Measurements from ENCODE around the gene PTN.

The PTN gene

DNA sequence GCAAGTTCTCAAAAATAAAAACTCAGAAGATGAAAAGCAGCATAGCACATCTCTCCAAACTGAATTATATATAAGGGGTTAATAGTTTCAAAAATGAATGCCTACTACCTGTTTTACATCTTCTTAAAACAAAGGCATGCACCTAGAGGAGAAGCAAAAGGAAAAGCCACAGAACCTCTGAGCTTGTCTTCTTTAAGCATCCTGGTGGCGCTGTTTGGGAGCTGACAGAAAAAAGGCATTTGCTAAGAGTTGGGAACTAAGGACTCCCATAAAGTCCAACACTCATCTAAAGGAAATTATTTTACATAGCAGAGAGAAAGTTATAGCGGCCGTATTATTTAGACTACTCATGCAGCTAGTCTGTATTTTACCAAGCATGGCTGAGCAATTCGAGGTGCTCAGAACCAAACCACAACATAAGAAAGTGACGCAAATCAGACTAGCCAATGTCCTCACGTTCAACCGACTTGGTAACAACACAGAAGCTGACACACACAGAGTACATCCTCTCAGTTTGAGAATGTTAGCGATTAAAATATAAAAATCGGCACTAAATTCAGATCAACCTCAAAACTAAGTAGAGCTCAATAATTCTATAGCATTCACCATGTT lies 38.8 kb downstream of the PTN start:
- no peak for DNase-seq (ENCODE audit: low read depth)
- no peak overlapping the region for H3K4me3 ChIP-seq (ENCODE audit: low read depth, low read length)
- no peak for TF ChIP-seq CTCF (IDR thresholded peaks at IDR 0.05; ENCODE audit: insufficient read depth, low read depth, low read length, missing control alignments)

DNA sequence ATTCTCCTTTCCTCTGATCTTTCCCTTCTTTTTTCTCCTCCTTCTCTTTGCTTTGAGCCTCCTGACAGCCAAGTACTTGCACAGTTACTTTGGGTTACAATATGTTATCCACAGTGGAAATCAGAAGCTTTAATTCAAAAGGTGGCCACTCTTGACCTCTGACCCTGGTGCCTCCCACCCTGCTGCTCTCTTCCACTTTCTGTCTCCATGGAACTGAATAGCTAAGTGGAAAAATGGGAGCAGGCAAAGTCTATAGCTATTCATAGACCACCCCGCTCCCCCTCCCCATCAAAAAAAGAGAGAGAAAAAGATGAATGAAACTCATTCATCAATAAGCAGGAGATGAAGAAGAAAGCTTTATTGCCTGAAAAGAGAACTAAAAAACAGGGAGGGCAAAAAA lies 39.4 kb downstream of the PTN start:
- H3K4me3 ChIP-seq (ENCODE audit: low read depth, low read length) = no peak overlapping the region
- TF ChIP-seq CTCF (IDR thresholded peaks at IDR 0.05; ENCODE audit: insufficient read depth, low read depth, low read length, missing control alignments) = no peak
- no peak for DNase-seq (ENCODE audit: low read depth)

DNA sequence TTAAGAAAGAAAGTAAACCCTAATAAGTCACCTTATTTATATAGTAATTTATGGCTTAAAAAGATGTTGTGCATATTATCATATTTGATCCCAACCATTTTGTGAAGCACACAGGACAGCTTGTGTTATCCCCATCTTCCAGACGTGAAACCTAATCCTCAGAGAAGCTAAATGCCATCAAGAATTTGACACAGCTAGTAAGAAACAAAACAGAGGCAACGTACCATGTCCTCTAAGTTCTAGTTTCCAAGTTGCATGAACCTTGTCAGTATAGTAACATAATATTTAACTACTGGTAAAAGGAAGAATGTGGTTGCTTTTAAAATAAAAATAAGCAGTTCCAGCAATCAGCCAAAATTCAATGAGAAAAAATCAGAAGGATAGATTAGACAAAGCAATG lies 41.5 kb downstream of the PTN start:
- H3K4me3 ChIP-seq (ENCODE audit: low read depth, low read length) = no peak overlapping the region
- no peak for DNase-seq (ENCODE audit: low read depth)
- TF ChIP-seq CTCF (IDR thresholded peaks at IDR 0.05; ENCODE audit: insufficient read depth, low read depth, low read length, missing control alignments) = no peak

GRCh38 chr7:137298464-137298794 lies 45.1 kb downstream of the PTN start:
- H3K4me3 ChIP-seq (ENCODE audit: low read depth, low read length) = no peak overlapping the region
- no peak for DNase-seq (ENCODE audit: low read depth)
- no peak for TF ChIP-seq CTCF (IDR thresholded peaks at IDR 0.05; ENCODE audit: insufficient read depth, low read depth, low read length, missing control alignments)

DNA sequence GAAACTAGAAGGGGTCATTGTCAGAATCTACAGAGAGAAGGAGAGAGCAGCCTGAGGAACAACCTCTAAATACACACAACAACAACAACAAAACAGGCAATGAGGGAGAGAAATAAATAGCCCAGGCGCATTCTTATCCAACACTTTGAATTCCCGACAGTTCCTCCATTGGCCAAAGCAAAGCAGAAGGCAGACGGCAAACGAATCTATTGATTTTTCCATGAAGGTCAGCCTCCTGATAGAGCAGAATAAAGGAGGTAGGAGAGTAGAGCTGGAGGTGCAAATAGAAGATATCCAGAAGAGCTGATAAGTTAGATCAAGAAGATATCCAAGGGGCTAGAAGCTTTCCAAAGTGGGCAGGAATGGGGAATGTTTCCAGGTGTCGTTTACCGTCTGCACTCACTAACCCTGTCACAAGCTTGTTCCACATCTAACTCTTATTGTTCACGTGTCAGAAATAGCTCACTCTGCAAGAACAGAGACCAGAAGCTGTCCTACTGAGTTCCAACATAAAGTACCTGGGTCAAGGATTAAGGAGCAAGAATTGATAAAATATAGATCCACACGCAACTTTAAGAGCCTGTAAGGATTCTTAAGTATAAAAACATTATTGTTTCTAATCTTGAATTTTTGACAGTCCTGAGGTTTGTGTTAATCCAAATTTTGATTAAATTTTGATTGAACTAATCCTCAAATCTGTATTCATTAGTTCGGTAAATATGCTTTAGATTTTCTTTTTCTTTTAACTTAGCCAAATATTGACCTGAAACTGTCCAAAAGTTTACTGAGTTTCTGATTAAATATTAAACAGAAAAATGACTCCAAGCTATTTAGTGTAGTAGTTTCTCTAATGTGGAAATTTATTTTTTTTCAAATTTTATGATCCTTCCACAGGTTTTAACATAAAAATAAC lies 45.7 kb downstream of the PTN start:
- DNase-seq (ENCODE audit: low read depth) = no peak
- H3K4me3 ChIP-seq (ENCODE audit: low read depth, low read length) = no peak overlapping the region
- no peak for TF ChIP-seq CTCF (IDR thresholded peaks at IDR 0.05; ENCODE audit: insufficient read depth, low read depth, low read length, missing control alignments)

- TF ChIP-seq CTCF (IDR thresholded peaks at IDR 0.05; ENCODE audit: insufficient read depth, low read depth, low read length, missing control alignments) = no peak
- DNase-seq (ENCODE audit: low read depth) = no peak
- no peak overlapping the region for H3K4me3 ChIP-seq (ENCODE audit: low read depth, low read length)
Observed at GRCh38 chr7:137296576-137296975, 47.0 kb downstream of the PTN start.
